GM18907 (cell line): ENCODE data around the gene SMAD9.

Experiments
- ATAC-seq: cut with Tn5 transposase; IDR thresholded peaks from one replicate; pipeline ENCODE4 v1.9.1; 2021; ENCODE audit warnings: mild to moderate bottlenecking, moderate library complexity; ENCODE audit not compliant: unreplicated experiment

The SMAD9 gene

DNA sequence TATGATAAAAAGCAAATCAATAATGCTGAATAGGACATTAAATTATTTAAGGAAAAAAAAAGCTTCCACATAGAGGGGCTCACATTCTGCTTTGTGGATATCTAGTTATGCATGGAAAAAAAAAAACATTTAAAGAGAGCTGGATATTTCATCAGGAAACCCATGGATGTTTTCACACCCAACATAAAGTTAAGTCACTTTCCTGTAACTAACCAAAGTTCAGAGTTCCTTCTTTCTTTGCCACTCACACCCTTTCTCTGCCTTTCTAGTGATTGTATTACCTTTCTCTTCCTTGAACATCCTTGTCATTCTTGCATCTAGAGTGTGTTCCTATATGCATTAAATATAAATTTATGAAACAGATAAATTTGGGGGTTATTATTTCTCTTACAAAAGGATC is 53.8 kb downstream of the SMAD9 start:
- ATAC-seq, result no peak

DNA sequence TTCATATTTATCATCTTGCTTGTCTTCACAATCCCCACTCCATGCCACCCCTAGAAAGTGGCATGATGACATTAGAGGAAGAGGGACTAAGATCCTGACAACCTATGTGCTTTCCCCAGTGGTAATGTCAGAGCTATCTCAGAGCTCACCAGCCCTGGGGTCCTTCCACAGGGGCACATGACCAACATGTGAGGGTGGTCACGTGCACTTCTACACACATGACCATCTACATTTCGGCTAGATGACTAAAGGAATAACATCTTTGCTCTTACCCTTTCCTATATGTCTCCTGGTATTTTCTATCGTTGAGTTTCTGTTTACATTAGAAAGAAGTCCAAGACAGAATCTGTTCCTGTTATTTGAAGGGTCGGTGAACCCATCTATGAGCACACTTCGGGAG is 54.8 kb downstream of the SMAD9 start:
- no peak for ATAC-seq

DNA sequence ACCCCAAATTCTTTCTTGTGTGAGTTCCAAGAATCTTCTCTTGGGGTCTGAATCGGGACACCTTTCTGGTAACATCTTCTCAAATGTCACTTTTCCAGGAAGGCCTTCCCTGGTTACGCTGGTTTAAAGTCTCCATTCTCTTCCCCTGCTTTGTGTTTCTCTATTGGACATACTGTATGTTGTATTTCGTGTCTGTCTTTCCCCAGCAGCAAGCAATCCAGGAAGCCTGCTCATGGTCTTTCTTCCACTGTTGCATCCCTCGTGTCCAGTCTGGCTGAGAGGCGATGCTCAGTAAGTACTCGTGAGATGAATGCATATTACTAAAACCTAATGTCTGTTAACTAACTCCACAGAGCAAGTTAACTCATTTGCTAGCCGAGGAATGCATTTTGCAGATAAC is 57.3 kb downstream of the SMAD9 start:
- ATAC-seq, result no peak

DNA sequence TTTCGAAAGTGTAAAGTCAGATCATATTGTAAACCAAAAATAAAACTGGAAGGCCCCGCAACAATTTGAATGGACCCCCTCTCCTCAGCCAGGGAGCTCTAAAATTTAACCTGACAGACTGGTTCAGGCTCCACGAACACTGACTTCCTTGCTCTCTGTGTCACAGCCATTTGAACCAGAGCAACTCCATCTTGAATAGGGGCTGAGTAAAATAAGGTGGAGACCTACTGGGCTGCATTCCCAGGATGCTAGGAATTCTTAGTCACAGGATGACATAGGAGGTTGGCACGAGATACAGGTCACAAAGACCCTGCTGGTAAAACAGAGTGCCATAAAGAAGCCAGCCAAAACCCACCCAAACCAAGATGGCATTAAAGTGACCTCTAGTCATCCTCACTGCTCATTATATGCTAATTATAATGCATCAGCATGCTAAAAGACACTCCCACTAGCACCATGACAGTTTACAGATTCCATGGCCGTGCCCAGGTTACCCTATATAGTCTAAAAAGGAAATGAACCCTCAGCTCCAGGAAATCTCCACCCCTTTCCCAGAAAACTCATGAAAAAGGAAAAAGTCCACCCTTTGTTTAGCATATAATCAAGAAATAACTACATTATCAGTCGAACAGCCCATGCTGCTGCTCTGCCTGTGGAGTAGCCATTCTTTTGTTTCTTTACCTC is 57.9 kb downstream of the SMAD9 start:
- ATAC-seq, result no peak

DNA sequence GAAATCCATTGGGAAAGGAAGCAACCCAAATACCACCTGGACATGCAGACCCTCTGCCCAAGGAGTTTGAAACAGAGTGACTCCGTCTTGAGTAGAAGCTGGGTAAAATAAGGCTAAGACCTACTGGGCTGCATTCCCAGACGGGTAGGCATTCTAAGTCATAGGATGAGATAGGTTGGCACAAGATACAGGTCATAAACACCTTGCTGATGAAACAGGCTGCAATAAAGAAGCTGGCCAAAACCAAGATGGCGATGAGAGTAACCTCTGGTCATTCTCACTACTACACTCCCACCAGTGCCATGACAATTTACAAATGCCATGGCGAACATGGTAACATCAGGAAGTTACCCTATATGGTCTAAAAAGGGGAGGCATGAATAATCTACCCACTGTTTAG is 60.8 kb downstream of the SMAD9 start:
- no peak for ATAC-seq

DNA sequence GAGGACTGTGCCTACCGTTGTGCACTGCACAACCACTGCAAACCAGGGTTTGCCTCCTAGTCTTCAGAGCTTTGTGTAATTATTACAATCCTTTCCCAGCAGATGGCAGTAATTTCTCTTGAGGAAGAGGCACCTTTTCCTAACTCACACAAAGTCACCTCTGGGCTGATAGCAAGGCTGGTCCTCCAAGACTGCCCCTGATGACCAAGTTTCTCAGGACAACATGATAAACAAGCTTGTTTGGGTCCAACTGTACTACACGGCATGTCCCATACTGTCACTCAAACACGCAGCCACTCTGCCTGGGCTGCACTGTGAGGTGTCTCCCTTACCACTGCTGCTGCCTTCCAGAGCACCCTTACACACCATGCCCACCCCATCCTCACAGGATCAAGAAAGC is 61.7 kb downstream of the SMAD9 start:
- ATAC-seq, result peak; percentile 76

DNA sequence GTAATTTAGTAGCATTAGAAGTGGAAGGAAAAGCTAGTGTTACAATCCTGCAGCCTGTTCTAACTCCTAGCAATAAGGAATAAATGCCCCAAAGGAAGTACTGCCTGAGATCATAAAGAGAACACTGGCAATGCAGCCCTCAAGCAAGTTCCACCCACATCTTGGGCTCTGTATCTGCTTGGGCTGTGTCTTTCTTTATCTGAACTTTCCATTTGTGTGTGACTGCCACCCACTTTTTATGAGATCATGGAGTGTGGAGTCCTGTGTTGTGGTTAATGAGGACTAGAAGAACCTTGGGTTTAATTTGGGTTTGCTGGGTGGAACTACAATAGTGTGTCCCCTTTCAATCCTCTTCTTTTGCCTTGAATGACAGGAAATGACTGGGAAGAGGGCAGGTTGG is 62.8 kb downstream of the SMAD9 start:
- no peak for ATAC-seq

DNA sequence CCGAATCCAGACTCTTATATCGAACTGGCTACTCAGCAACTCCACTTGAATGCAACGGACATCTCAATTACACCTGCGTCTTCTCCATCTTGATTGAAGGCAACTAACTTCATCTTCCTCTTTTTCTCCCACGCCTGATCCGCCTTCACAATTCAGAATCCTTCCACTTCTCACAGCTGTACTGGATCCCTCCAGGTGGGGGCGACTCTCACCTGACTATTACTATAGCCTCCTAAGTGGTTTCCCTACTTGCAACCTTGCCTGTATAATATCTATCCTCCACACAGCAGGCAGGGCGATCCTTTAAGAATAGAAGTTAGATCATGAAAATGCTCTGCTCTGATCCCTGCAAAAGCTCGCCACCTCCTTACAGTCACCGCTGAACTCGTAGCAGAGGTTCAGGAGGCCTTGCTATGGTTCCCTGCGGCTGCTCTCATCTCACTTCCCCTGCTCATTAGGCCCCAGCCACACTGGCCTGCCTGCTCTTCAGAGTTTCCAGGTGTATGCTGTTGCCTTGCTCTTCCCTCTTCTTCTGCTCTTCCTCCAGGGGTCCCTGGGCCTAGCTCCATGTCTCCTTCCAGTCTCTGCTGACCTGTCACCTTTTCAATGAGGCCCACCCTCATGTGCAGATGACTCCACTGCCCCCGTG is 69.1 kb downstream of the SMAD9 start:
- ATAC-seq, result no peak

DNA sequence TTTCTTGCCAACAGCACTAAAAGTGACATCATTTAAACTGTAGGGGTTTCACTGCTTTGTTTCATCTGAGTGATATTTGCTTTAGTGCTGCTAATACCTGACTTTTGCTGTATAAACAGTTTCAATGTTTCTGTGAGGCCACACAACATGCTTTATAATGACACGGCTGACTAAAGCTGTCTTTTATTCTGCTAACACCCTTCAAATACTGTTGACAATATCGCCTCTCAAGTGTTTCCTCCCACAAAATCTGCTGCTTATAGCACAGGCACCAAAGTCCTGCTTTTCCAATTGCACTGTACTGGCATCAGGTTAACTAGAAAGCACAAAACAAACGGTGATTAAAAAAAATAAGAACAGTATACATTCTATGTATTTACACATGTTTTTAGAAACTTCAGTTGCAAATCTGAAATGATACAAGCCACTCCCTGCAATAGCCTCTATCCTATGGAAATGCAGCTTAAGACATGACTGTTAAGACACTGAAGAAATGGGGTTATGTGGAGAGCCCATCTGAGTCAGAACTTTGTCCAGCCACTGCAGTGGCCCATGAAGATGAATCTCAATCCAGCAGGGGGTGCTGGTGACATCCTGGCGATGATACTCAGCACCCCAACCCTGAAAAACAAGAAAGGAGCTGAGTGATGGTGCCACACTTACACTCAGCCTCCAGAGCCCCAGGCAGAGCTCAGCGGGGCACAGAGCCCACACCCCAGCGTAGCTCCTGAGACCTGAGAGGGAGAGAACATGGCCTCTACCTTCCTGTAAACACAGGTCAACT is 71.6 kb downstream of the SMAD9 start:
- no peak for ATAC-seq

DNA sequence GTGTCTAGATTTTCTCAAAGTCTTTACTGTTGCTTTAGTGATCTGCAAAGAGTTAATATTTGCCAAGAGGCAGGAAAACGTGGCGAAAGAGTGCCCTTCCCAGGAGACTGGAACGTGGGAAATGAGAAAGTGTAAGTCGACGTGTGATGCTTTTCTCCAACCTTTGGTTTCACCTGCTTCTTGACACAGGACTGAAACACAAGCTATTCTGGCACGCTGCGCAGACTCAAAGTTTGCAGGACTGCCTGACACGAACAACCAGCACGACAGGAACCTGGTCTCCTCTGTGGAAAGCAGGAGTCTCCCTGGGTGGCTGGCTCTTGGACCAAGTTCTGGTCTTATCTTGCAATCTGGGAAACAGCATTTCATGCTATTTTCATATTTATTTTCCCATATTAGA is 72.4 kb downstream of the SMAD9 start:
- ATAC-seq, result no peak

DNA sequence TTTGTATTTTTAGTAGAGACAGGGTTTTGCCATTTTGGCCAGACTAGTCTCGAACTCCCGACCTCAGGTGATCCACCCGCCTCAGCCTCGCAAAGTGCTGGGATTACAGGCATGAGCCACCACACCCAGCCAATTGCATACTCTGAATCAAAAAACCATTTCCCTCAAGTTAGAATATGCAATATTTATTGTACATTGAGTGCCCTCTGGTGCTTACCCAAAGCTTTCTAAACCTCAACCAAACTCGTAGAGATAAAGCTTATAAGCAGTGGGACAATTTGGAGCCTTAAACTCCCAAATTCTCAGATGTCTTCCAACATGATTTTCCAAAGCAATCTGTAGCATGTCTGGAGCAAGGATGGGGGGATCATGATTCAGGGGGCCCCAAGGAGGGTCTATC is 78.6 kb downstream of the SMAD9 start:
- no peak for ATAC-seq

DNA sequence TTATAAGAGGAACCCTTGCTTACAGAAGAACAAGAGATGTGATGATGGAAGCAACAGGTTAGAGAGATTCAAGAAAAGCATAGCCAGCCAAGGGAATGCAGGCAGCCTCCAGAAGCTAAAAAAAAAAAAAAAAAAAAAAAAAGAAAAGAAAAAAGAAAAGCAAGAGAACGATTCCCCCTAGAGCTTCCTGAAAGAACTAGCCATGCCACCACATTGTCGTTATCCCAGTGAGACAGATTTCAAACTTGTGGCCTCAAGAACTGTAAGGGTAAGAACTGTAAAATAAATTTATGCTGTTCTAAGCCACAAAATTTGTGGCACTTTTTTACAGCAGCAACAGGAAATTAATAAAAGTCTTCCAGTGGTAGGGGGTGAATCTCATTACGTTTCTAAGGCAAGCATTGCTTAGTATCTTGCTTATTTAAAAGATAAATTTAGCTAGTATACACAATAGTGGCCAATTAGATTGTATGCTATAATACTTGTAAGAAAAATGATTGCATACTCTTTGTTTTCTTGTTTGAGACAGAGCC is 79.3 kb downstream of the SMAD9 start:
- no peak for ATAC-seq

DNA sequence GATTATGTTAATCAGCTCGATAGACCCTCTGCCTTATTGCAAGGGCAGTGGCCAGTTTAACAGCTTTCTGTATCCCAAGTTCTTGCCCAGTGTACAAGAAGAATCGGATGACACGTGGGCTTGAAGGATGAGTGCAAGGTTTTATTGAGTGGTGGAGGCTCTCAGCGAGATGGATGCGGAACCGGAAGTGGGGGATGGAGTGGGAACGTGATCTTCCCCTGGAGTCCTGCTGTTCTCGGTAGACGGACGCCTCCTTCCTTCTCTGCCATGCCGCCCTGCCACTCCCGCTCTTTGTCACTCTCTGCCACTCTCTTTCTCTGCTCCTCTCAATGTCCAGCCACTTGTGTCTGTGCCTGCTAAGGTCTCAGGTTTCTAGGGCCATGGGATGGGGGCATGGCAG is 80.1 kb downstream of the SMAD9 start:
- ATAC-seq, result no peak

DNA sequence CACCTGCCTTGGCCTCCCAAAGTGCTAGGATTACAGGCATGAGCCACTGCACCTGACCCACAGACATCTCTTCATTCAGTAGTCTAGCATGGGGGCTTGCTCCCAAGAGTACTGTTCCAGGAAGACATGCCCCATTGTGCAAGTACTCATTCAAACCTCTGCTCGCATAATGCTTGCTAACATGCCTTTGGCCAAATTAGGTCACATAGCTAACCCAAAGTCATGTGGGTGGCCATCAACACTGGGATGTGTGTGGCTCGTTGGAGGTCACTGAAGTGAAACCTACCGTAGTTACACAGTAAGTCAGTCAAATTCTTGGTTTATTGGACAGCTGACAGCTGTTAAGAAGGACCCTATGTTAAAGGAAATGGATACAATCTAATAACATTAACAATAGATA is 80.8 kb downstream of the SMAD9 start:
- no peak for ATAC-seq

DNA sequence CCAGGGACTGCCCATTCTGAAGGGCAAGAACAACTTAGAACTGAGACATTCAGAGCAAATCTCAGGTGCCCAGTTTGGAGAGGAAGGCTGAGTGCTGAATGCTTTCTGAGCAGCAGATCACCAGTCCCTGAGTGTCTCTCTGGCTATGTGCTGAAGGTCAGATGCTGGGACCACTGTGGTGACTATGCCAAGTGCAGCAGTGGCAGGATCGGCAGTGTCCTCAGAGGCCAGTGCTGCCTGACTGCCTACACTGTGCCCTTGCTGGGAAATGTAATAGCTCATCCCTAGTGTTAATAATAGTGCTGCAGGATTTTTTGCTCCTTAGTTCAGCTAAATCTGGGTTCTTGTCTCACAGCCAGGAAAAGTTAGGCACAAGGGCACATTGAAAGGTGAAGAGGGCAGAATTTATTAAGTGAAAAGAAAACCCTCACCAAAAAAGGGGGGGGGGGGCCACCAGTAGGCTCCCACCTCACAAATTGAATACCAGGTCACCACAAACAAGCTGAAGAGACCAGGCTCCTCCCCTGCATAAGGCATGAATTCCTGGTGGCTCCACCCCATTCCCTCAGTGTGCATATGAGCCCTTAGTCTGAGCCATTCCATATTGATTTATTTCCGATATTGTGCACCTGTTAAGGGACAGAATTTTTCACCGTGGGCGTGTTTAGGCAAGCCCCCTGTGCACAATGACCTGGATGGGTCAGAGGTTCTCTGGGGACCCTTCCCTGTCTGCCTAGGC is 82.5 kb downstream of the SMAD9 start:
- ATAC-seq, result no peak

DNA sequence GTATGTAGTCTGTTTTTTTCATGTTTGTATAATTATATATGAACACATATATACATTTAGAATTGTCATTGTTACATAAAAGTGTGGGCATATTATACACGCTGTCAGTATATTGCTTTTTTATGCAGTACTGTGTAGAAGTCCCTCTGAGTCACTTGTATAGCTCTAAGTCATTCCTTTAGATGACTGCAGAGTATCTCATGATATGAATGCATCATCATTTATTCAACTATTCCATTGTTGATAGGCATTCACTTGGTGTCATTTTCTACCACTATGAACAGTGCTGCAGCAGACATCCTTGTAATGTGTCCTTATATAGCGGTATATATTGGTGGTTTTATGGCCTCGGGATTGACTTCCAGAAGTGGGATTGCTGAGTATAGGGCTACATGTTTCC is 85.7 kb downstream of the SMAD9 start:
- no peak for ATAC-seq

DNA sequence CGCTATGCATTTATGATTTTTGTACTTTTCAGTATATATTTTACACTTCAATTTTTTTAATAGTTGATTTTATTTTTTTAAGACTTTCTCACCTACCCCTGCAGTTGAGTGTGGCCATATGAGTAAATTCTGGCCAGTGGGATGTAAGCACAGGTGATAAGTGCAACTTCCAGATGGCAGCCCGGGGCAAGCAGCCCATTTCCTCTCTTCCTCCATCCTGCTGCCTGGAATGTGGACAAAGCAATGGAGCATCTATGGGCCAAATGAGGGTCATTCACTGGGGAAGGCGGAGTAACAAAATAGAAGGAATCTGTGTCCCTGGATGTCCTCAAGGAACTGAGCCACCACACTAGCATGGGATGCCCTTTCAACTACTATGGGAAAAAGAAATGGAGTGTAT is 88.7 kb downstream of the SMAD9 start:
- no peak for ATAC-seq

DNA sequence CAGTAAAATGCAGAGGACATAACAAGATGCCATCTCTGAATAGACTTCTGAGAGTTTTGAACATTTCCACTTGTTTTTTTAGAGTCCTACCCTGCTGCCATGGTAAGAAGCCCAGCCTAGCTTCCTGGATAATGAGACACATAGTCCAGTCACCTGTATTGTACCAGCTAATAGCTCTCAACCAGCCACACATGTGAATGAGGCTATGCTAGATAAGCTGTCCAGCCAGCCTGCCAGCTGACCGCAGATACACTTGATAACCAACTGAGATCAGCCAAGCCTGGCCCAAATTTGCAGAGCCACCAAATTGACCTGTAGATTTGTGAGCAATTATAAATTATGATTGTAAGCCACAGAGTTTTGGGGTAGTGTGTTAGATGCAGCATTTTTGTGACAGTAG is 90.3 kb downstream of the SMAD9 start:
- no peak for ATAC-seq

DNA sequence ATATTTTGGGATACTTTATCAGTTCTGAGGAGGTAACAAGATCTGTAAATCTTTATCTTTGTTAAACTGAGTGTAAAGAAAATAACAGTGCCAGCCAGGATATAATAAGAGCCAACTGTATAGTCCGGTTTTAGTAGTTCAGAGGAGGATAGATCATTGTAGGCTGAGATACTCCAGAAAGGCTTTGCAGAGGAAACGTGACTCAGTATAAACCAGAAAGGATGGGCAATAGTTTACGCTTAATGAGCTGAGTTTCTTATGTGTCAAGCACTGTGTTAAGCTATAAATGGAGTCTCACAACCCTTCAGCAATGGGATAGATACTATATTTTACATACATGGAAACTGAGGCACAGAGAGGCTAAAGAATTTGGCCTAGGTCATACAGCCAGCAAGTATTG is 97.3 kb downstream of the SMAD9 start:
- no peak for ATAC-seq

DNA sequence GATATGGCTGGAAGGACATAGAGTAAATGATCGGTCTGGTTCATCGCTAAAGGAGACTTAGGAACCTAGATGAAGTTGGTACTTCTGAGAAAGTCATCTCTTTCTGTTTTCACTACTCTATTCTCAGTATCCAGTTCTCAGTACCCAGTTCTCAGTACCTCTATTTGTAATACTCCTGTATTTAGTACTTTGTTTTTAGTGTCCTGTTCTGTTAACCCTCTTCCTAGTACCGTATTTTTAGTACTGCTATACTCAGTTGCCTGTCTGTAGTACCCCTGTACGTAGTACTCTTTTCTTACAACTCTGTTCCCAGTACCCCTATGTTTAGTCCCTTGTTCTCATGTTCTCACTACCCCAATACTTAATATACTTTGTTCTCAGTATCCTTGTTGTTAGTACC is 99.8 kb downstream of the SMAD9 start:
- ATAC-seq, result peak; percentile 44

DNA sequence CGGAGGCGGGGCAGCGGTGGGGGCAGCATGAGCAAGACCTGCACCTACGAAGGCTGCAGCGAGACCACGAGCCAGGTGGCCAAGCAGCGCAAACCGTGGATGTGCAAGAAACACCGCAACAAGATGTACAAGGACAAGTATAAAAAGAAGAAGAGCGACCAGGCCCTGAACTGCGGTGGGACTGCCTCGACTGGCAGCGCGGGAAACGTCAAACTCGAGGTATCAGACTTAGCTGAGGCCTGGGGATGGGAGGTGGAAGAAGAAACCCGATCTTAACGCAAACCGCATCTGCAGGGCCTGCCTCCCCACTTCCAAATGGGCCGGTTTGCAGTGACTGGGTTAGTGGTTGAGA is 100.3 kb downstream of the SMAD9 start:
- peak; percentile 24 for ATAC-seq
